GM03348 (cell line): ENCODE measurements around the gene PPP1R13B.
"Not testable (repeated sequence)": the region's sequence is repeated elsewhere in the genome, so short reads cannot be mapped to it uniquely, and the experiment has no call there.

Experiments used
- DNase-seq: peaks from one replicate; pipeline ENCODE4 v3.0.0; 2012; ENCODE audit warnings: low spot score

The PPP1R13B gene

GRCh38 chr14:103861413-103862392, 14.3 kb upstream of the PPP1R13B start:
- no peak for DNase-seq

GRCh38 chr14:103859416-103860202, 12.2 kb upstream of the PPP1R13B start:
- DNase-seq = no peak

GRCh38 chr14:103858063-103858781, 10.8 kb upstream of the PPP1R13B start:
- DNase-seq = no peak

- DNase-seq = no peak
These were observed 9.9 kb upstream of the PPP1R13B start for GRCh38 chr14:103857256-103857655.

- DNase-seq = no peak
These were observed 9.2 kb upstream of the PPP1R13B start for GRCh38 chr14:103856607-103857006.

GRCh38 chr14:103856105-103856504, 8.7 kb upstream of the PPP1R13B start:
- no peak for DNase-seq

- DNase-seq = no peak
These were observed 8.3 kb upstream of the PPP1R13B start for GRCh38 chr14:103855734-103856095.

GRCh38 chr14:103854822-103855733, 7.7 kb upstream of the PPP1R13B start:
- DNase-seq = no peak

GRCh38 chr14:103854017-103854808, 6.8 kb upstream of the PPP1R13B start:
- no peak for DNase-seq

- no peak for DNase-seq
These were observed 1.9 kb upstream of the PPP1R13B start for GRCh38 chr14:103849151-103849886.

- no peak for DNase-seq
These were observed 1.1 kb upstream of the PPP1R13B start for GRCh38 chr14:103848175-103849077.

- peak; percentile 71 for DNase-seq
These were observed 578 bp downstream of the PPP1R13B start for GRCh38 chr14:103846543-103847450.

- DNase-seq = no peak
These were observed 1.3 kb downstream of the PPP1R13B start for GRCh38 chr14:103846097-103846496.

- no peak for DNase-seq
These were observed 2.0 kb downstream of the PPP1R13B start for GRCh38 chr14:103845327-103845726.

GRCh38 chr14:103841265-103841664, 6.1 kb downstream of the PPP1R13B start:
- not testable (repeated sequence) for DNase-seq

GRCh38 chr14:103840014-103840413, 7.4 kb downstream of the PPP1R13B start:
- no peak for DNase-seq

GRCh38 chr14:103839579-103839978, 7.8 kb downstream of the PPP1R13B start:
- no peak for DNase-seq

GRCh38 chr14:103838117-103838516, 9.3 kb downstream of the PPP1R13B start:
- DNase-seq = no peak
